Measurements from ENCODE around the gene TIMM50. TPM values are rescaled to one million over a fixed set of nuclear protein-coding genes. Genes with fewer than 3 reads are reported as not detected.

TIMM50 gene
- total and polyA plus RNA-seq, 2 of the 13 experiments (the other 11 are each of a cell fraction or from before 2014, with no cell fraction given), result 91.1 to 92.5 TPM

DNA sequence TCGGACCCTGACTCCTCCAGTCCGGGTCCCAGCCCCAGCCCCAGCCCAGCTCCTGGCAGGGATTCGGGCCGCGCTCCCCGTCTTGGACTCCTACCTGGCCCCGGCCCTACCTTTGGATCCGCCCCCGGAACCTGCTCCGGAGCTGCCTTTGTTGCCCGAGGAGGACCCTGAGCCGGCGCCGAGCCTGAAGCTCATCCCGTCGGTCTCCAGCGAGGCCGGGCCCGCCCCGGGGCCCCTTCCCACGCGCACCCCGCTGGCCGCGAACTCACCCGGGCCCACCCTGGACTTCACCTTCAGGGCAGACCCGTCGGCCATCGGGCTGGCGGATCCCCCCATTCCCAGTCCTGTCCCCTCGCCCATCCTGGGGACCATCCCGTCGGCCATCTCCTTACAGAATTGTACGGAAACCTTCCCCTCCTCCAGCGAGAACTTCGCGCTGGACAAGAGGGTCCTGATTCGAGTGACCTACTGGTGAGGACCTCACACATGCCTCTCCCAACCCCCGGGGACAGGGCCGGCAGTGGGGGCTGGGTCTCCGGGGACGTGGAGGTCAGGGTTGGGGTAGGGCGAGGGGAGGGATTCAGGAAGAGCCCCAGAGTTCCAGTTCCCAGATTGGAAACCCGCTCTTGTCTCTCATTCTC lies 35.0 kb downstream of the TIMM50 start (continued):
- TF ChIP-seq, protein P1, sequence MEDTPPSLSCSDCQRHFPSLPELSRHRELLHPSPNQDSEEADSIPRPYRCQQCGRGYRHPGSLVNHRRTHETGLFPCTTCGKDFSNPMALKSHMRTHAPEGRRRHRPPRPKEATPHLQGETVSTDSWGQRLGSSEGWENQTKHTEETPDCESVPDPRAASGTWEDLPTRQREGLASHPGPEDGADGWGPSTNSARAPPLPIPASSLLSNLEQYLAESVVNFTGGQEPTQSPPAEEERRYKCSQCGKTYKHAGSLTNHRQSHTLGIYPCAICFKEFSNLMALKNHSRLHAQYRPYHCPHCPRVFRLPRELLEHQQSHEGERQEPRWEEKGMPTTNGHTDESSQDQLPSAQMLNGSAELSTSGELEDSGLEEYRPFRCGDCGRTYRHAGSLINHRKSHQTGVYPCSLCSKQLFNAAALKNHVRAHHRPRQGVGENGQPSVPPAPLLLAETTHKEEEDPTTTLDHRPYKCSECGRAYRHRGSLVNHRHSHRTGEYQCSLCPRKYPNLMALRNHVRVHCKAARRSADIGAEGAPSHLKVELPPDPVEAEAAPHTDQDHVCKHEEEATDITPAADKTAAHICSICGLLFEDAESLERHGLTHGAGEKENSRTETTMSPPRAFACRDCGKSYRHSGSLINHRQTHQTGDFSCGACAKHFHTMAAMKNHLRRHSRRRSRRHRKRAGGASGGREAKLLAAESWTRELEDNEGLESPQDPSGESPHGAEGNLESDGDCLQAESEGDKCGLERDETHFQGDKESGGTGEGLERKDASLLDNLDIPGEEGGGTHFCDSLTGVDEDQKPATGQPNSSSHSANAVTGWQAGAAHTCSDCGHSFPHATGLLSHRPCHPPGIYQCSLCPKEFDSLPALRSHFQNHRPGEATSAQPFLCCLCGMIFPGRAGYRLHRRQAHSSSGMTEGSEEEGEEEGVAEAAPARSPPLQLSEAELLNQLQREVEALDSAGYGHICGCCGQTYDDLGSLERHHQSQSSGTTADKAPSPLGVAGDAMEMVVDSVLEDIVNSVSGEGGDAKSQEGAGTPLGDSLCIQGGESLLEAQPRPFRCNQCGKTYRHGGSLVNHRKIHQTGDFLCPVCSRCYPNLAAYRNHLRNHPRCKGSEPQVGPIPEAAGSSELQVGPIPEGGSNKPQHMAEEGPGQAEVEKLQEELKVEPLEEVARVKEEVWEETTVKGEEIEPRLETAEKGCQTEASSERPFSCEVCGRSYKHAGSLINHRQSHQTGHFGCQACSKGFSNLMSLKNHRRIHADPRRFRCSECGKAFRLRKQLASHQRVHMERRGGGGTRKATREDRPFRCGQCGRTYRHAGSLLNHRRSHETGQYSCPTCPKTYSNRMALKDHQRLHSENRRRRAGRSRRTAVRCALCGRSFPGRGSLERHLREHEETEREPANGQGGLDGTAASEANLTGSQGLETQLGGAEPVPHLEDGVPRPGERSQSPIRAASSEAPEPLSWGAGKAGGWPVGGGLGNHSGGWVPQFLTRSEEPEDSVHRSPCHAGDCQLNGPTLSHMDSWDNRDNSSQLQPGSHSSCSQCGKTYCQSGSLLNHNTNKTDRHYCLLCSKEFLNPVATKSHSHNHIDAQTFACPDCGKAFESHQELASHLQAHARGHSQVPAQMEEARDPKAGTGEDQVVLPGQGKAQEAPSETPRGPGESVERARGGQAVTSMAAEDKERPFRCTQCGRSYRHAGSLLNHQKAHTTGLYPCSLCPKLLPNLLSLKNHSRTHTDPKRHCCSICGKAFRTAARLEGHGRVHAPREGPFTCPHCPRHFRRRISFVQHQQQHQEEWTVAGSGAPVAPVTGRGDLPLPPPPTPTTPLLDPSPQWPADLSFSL (CRISPR knock-in tag; IDR thresholded peaks at IDR 0.05), result no peak
- TF ChIP-seq NAIF1 (CRISPR knock-in tag; IDR thresholded peaks at IDR 0.05; ENCODE audit: borderline replicate concordance), result no peak
- TF ChIP-seq RARA (CRISPR knock-in tag; IDR thresholded peaks at IDR 0.05), result no peak
- TF ChIP-seq ZNF598 (CRISPR knock-in tag; IDR thresholded peaks at IDR 0.05; ENCODE audit: borderline replicate concordance), result 0 out of 2 replicates have a peak, but pooled peaks have one; percentile 20
- TF ChIP-seq ZNF563 (CRISPR knock-in tag; IDR thresholded peaks at IDR 0.05), result 0 out of 2 replicates have a peak, but pooled peaks have one; percentile 23
- TF ChIP-seq, protein P2, sequence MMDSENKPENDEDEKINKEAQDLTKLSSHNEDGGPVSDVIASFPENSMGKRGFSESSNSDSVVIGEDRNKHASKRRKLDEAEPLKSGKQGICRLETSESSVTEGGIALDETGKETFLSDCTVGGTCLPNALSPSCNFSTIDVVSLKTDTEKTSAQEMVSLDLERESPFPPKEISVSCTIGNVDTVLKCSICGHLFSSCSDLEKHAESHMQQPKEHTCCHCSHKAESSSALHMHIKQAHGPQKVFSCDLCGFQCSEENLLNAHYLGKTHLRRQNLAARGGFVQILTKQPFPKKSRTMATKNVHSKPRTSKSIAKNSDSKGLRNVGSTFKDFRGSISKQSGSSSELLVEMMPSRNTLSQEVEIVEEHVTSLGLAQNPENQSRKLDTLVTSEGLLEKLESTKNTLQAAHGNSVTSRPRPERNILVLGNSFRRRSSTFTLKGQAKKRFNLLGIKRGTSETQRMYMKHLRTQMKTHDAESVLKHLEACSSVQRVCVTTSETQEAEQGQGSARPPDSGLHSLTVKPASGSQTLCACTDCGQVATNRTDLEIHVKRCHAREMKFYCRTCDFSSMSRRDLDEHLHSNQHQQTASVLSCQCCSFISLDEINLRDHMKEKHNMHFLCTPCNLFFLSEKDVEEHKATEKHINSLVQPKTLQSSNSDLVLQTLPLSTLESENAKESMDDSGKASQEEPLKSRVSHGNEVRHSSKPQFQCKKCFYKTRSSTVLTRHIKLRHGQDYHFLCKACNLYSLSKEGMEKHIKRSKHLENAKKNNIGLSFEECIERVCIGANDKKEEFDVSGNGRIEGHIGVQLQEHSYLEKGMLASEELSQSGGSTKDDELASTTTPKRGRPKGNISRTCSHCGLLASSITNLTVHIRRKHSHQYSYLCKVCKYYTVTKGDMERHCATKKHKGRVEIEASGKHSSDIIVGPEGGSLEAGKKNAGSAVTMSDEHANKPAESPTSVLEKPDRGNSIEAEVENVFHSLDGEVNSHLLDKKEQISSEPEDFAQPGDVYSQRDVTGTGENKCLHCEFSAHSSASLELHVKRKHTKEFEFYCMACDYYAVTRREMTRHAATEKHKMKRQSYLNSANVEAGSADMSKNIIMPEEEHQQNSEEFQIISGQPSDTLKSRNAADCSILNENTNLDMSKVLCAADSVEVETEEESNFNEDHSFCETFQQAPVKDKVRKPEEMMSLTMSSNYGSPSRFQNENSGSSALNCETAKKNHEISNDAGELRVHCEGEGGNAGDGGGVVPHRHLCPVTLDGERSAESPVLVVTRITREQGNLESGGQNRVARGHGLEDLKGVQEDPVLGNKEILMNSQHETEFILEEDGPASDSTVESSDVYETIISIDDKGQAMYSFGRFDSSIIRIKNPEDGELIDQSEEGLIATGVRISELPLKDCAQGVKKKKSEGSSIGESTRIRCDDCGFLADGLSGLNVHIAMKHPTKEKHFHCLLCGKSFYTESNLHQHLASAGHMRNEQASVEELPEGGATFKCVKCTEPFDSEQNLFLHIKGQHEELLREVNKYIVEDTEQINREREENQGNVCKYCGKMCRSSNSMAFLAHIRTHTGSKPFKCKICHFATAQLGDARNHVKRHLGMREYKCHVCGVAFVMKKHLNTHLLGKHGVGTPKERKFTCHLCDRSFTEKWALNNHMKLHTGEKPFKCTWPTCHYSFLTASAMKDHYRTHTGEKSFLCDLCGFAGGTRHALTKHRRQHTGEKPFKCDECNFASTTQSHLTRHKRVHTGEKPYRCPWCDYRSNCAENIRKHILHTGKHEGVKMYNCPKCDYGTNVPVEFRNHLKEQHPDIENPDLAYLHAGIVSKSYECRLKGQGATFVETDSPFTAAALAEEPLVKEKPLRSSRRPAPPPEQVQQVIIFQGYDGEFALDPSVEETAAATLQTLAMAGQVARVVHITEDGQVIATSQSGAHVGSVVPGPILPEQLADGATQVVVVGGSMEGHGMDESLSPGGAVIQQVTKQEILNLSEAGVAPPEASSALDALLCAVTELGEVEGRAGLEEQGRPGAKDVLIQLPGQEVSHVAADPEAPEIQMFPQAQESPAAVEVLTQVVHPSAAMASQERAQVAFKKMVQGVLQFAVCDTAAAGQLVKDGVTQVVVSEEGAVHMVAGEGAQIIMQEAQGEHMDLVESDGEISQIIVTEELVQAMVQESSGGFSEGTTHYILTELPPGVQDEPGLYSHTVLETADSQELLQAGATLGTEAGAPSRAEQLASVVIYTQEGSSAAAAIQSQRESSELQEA (CRISPR knock-in tag; IDR thresholded peaks at IDR 0.05; ENCODE audit: not compliant biosample characterization), result peak; percentile 44
- TF ChIP-seq, protein P3, sequence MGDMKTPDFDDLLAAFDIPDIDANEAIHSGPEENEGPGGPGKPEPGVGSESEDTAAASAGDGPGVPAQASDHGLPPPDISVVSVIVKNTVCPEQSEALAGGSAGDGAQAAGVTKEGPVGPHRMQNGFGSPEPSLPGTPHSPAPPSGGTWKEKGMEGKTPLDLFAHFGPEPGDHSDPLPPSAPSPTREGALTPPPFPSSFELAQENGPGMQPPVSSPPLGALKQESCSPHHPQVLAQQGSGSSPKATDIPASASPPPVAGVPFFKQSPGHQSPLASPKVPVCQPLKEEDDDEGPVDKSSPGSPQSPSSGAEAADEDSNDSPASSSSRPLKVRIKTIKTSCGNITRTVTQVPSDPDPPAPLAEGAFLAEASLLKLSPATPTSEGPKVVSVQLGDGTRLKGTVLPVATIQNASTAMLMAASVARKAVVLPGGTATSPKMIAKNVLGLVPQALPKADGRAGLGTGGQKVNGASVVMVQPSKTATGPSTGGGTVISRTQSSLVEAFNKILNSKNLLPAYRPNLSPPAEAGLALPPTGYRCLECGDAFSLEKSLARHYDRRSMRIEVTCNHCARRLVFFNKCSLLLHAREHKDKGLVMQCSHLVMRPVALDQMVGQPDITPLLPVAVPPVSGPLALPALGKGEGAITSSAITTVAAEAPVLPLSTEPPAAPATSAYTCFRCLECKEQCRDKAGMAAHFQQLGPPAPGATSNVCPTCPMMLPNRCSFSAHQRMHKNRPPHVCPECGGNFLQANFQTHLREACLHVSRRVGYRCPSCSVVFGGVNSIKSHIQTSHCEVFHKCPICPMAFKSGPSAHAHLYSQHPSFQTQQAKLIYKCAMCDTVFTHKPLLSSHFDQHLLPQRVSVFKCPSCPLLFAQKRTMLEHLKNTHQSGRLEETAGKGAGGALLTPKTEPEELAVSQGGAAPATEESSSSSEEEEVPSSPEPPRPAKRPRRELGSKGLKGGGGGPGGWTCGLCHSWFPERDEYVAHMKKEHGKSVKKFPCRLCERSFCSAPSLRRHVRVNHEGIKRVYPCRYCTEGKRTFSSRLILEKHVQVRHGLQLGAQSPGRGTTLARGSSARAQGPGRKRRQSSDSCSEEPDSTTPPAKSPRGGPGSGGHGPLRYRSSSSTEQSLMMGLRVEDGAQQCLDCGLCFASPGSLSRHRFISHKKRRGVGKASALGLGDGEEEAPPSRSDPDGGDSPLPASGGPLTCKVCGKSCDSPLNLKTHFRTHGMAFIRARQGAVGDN (CRISPR knock-in tag; IDR thresholded peaks at IDR 0.05), result peak; percentile 27; the same call in 1 of the 2 replicates

All from HepG2 (cell line).